ENCODE measurements around the gene KLHL6.
A peak's percentile ranks its signal among the peaks of the same experiment; 100 is the strongest.

The KLHL6 gene

GRCh38 chr3:183560607-183561006 is 5.1 kb upstream of the KLHL6 start:
- no peak for DNase-seq

GRCh38 chr3:183558495-183558894 is 3.0 kb upstream of the KLHL6 start:
- DNase-seq = no peak

GRCh38 chr3:183556722-183557121 is 1.2 kb upstream of the KLHL6 start:
- no peak for DNase-seq

- DNase-seq = no peak
Observed at GRCh38 chr3:183554377-183554776, 1.1 kb downstream of the KLHL6 start.

GRCh38 chr3:183553334-183554026 is 2.0 kb downstream of the KLHL6 start:
- DNase-seq = no peak

GRCh38 chr3:183551930-183552329 is 3.6 kb downstream of the KLHL6 start:
- DNase-seq = no peak

- peak; percentile 52 for DNase-seq
Observed at GRCh38 chr3:183548262-183548769, 7.2 kb downstream of the KLHL6 start.

- no peak for DNase-seq
Observed at GRCh38 chr3:183546625-183547024, 8.9 kb downstream of the KLHL6 start.

GRCh38 chr3:183545708-183546107 is 9.8 kb downstream of the KLHL6 start:
- DNase-seq = no peak

GRCh38 chr3:183542355-183542754 is 13.2 kb downstream of the KLHL6 start:
- no peak for DNase-seq

GRCh38 chr3:183541738-183542137 is 13.8 kb downstream of the KLHL6 start:
- no peak for DNase-seq

GRCh38 chr3:183541235-183541655 is 14.3 kb downstream of the KLHL6 start:
- DNase-seq = no peak

GRCh38 chr3:183540501-183541234 is 14.8 kb downstream of the KLHL6 start:
- no peak for DNase-seq

GRCh38 chr3:183539811-183540210 is 15.7 kb downstream of the KLHL6 start:
- DNase-seq = no peak

GRCh38 chr3:183538486-183538885 is 17.0 kb downstream of the KLHL6 start:
- no peak for DNase-seq

GRCh38 chr3:183537295-183537730 is 18.2 kb downstream of the KLHL6 start:
- DNase-seq = peak; percentile 11

GRCh38 chr3:183536238-183536880 is 19.1 kb downstream of the KLHL6 start:
- DNase-seq = no peak

- peak; percentile 27 for DNase-seq
Observed at GRCh38 chr3:183534249-183534648, 21.3 kb downstream of the KLHL6 start.

GRCh38 chr3:183533412-183534132 is 21.9 kb downstream of the KLHL6 start:
- no peak for DNase-seq

- DNase-seq = no peak
Observed at GRCh38 chr3:183532620-183533411, 22.7 kb downstream of the KLHL6 start.

GRCh38 chr3:183529717-183530116 is 25.8 kb downstream of the KLHL6 start:
- no peak for DNase-seq

- no peak for DNase-seq
Observed at GRCh38 chr3:183529185-183529584, 26.3 kb downstream of the KLHL6 start.
